Aorta (tissue), 5 donors: ENCODE results near the gene CYP17A1. TPM values are rescaled to one million over a fixed set of nuclear protein-coding genes. Genes with fewer than 3 reads are reported as not detected.
A peak's percentile ranks its signal among the peaks of the same experiment; 100 is the strongest.
"Not testable (repeated sequence)": the region's sequence is repeated elsewhere in the genome, so short reads cannot be mapped to it uniquely, and the experiment has no call there.

Experiments
- ATAC-seq: fragments of 200-7000 bp; cut with Tn5 transposase; one replicate; pipeline ENCODE4 v1.9.1; 2022; ENCODE audit warnings: moderate library complexity; ENCODE audit not compliant: low FRiP score
- DNase-seq, 2 donors: peaks; one replicate each; pipeline ENCODE4 v3.0.0-alpha.2; 2020
- H3K27ac ChIP-seq, 2 donors: one replicate each; pipeline ENCODE4 v1.5.1; 2013; ENCODE audit warnings: low read length in 2 of 2, mild to moderate bottlenecking in 2 of 2, moderate library complexity in 2 of 2, control low read depth in 1 of 2, inconsistent platforms in 1 of 2, low read depth in 1 of 2
- H3K27me3 ChIP-seq, 2 donors: one replicate each; pipeline ENCODE4 v1.6.1; 2013; ENCODE audit warnings: control low read depth in 1 of 2, low read length in 1 of 2, mild to moderate bottlenecking in 1 of 2, moderate library complexity in 1 of 2; ENCODE audit not compliant: insufficient read depth in 2 of 2, control insufficient read depth in 1 of 2
- H3K36me3 ChIP-seq, 2 donors: one replicate each; pipeline ENCODE4 v1.6.1; 2013; ENCODE audit warnings: control low read depth in 1 of 2, low read length in 1 of 2, mild to moderate bottlenecking in 1 of 2; ENCODE audit not compliant: insufficient read depth in 2 of 2, control insufficient read depth in 1 of 2
- H3K4me1 ChIP-seq, 2 donors: one replicate each; pipeline ENCODE4 v1.6.1; 2013; ENCODE audit warnings: low read length in 2 of 2, control low read depth in 1 of 2, mild to moderate bottlenecking in 1 of 2, moderate library complexity in 1 of 2; ENCODE audit not compliant: insufficient read depth in 2 of 2, control insufficient read depth in 1 of 2
- H3K4me3 ChIP-seq, 2 donors: one replicate each; pipeline ENCODE4 v1.5.1; 2013; ENCODE audit warnings: low read length in 2 of 2, control low read depth in 1 of 2, mild to moderate bottlenecking in 1 of 2
- H3K9me3 ChIP-seq: one replicate; pipeline ENCODE4 v1.6.1; 2013; ENCODE audit warnings: mild to moderate bottlenecking, low read length; ENCODE audit not compliant: control insufficient read depth
- WGBS, 2 donors: extraction: QIAGEN DNeasy Blood & Tissue Kit; methylation state at CpG; one replicate each; pipeline ENCODE4 v1.1.7; 2013; 5-methylcytosine and 5-hydroxymethylcytosine counted together
- intact Hi-C, 2 donors: fragments of 100-400 bp; cut with DNase I; formaldehyde crosslinking; loops; one replicate each; pipeline versions ENCODE4 v1.14.2 to v1.15.0; 2022
- polyA plus RNA-seq, 2 donors: library from polyadenylated mRNA; stranded (reverse); fragments of 200-250 nt; gene quantifications; one replicate each; pipeline ENCODE4 v1.2.3, GENCODE V29; 2013
- total RNA-seq, 2 donors: library from RNA; stranded (reverse); fragmentation: NEBNext Ultra II Directional; extraction: Animal tissue kit (Norgen Biotek cat#: 25700); gene quantifications; one replicate each; pipeline ENCODE4 v1.2.1, GENCODE V29; 2021
- donor health status: healthy with polysubstance abuse.
- donor health status: Bipolar disorder and iron deficiency.
- donor health status: DM: no; HTN: no; CAD: no.
- donor health status: DM: no; HTN: no; CAD: no.
- donor health status: DM: yes; HTN: yes; CAD: no.

Gene CYP17A1
- total and polyA plus RNA-seq, 4 donors, result 0.25 to 1.3 (median 0.55) TPM; not detected in 1

- Histone ChIP-seq H3K36me3 (no peaks in the 10 kb centered on the region), H3K27ac (no peak overlapping the region), H3K9me3 (no peaks in the 10 kb centered on the region), H3K4me3 (no peak overlapping the region), H3K27me3 (no peaks in the 10 kb centered on the region), H3K4me1 (no peaks in the 10 kb centered on the region)
- DNase-seq (no peak), ATAC-seq (no peak)
- 80 to 83% methylated on average over 16 of the region's 16 CpGs for WGBS, 2 donors
- intact Hi-C loops, result loop anchor here (5.0 to 10.0 kb wide), 4 partner anchors 99 to 503 kb away; partner anchors contain the start of gene RPEL1 (in 1 of the 2)
Observed at GRCh38 chr10:102831322-102832071, 5.7 kb downstream of the CYP17A1 start.

GRCh38 chr10:102827597-102827975 is 9.6 kb downstream of the CYP17A1 start:
- intact Hi-C loops, result no loop called here
- DNase-seq, result no peak

GRCh38 chr10:102826148-102826796 is 10.9 kb downstream of the CYP17A1 start:
- intact Hi-C loops, result no loop called here
- Histone ChIP-seq H3K4me3 (no peak overlapping the region), H3K27ac (no peak overlapping the region), H3K36me3 (no peaks in the 10 kb centered on the region), H3K27me3 (no peaks in the 10 kb centered on the region), H3K9me3 (no peaks in the 10 kb centered on the region), H3K4me1 (no peaks in the 10 kb centered on the region)
- ATAC-seq (no peak), DNase-seq (peak in 1 of 2 donors; percentile 25)
- whole genome bisulfite sequencing, 2 donors, result 80% methylated on average over 9 of the region's 9 CpGs

More at GRCh38 chr10:102827597-102827975, 9.6 kb downstream of the CYP17A1 start:
- ATAC-seq, result no peak
- Histone ChIP-seq H3K36me3 (no peaks in the 10 kb centered on the region), H3K9me3 (no peaks in the 10 kb centered on the region), H3K4me3 (no peak overlapping the region), H3K27ac (no peak overlapping the region), H3K4me1 (no peaks in the 10 kb centered on the region), H3K27me3 (no peaks in the 10 kb centered on the region)
- 81 to 88% methylated on average over 5 of the region's 5 CpGs for WGBS, 2 donors

- Histone ChIP-seq H3K27me3 (no peaks in the 10 kb centered on the region), H3K9me3 (no peaks in the 10 kb centered on the region), H3K27ac (no peak overlapping the region), H3K4me1 (no peaks in the 10 kb centered on the region), H3K36me3 (no peaks in the 10 kb centered on the region), H3K4me3 (no peak overlapping the region)
- no peak for ATAC-seq
- 90 to 91% methylated on average over 4 of the region's 4 CpGs for WGBS, 2 donors
- peak in 1 of 2 donors; percentile 47 for DNase-seq
- intact Hi-C loops, result no loop called here
Observed at GRCh38 chr10:102824664-102825063, 12.5 kb downstream of the CYP17A1 start.

GRCh38 chr10:102822222-102822621 is 15.0 kb downstream of the CYP17A1 start:
- WGBS, 2 donors, result 92 to 93% methylated on average over 12 of the region's 12 CpGs
- no peaks in the 10 kb centered on the region for H3K9me3 ChIP-seq
- H3K27me3 ChIP-seq, result no peaks in the 10 kb centered on the region
- intact Hi-C loops, result no loop called here
- H3K4me3 ChIP-seq, result no peak overlapping the region
- DNase-seq (peak in 1 of 2 donors; percentile 56), ATAC-seq (no peak)
- no peaks in the 10 kb centered on the region for H3K4me1 ChIP-seq
- H3K27ac ChIP-seq, result no peak overlapping the region
- no peaks in the 10 kb centered on the region for H3K36me3 ChIP-seq

GRCh38 chr10:102820008-102820407 is 17.2 kb downstream of the CYP17A1 start:
- H3K4me1 ChIP-seq, H3K9me3 ChIP-seq, ATAC-seq, H3K4me3 ChIP-seq, H3K36me3 ChIP-seq, H3K27me3 ChIP-seq, intact Hi-C loops, H3K27ac ChIP-seq: not testable (repeated sequence)
- 97% methylated on average over 5 of the region's 5 CpGs for whole genome bisulfite sequencing, 2 donors
- DNase-seq, result peak in 1 of 2 donors; percentile 22

GRCh38 chr10:102819054-102819453 is 18.2 kb downstream of the CYP17A1 start:
- Histone ChIP-seq H3K4me1 (no peaks in the 10 kb centered on the region), H3K27me3 (no peaks in the 10 kb centered on the region), H3K4me3 (no peak overlapping the region), H3K27ac (no peak overlapping the region), H3K9me3 (no peaks in the 10 kb centered on the region), H3K36me3 (no peaks in the 10 kb centered on the region)
- ATAC-seq (no peak), DNase-seq (peak; percentile 45 to 78)
- WGBS, 2 donors, result 84 to 85% methylated on average over 6 of the region's 6 CpGs
- intact Hi-C loops, result loop anchor here (5.0 kb wide), 3 partner anchors 37 to 67 kb away; no protein-coding TSS in a partner anchor

- Histone ChIP-seq H3K36me3 (peaks cover 0 to 3% of the 10 kb centered on the region in 2 donors), H3K27ac (peak overlapping the region; percentile 67 to 100), H3K4me1 (no peaks in the 10 kb centered on the region), H3K9me3 (no peaks in the 10 kb centered on the region), H3K27me3 (no peaks in the 10 kb centered on the region), H3K4me3 (no peak overlapping the region)
- DNase-seq (peak in 1 of 2 donors; percentile 34), ATAC-seq (no peak)
- intact Hi-C loops, result loop anchor here (5.0 kb wide), 3 partner anchors 35 to 65 kb away; no protein-coding TSS in a partner anchor
- 96 to 99% methylated on average over 3 to 4 of the region's 4 CpGs for WGBS, 2 donors
Observed at GRCh38 chr10:102817175-102817574, 20.0 kb downstream of the CYP17A1 start.
